SK-N-SH (cell line): ENCODE results near the gene TSPAN32. TPM values are rescaled to one million over a fixed set of nuclear protein-coding genes. Genes with fewer than 3 reads are reported as not detected.
A peak's percentile ranks its signal among the peaks of the same experiment; 100 is the strongest.

Source experiments
- CTCF ChIA-PET: fragments of 300-600, 350-600 bp; formaldehyde crosslinking; extraction: SDS; loops from one replicate; lab custom pipeline; 2021; lab: Yijun Ruan, JAX
- POLR2A ChIA-PET: fragments of 350-600 bp; sonication (Branson Sonifier 250); formaldehyde crosslinking; extraction: SDS; loops from one replicate; lab custom pipeline; 2020; ENCODE audit warnings: antibody characterized with exemption, inconsistent platforms; lab: Yijun Ruan, JAX
- DNase-seq: peaks from one replicate; pipeline ENCODE4 v3.0.0; 2012
- H2AFZ ChIP-seq: fragments of 200-600 bp; sonication (generic); 2 replicates; pipeline ENCODE4 v1.8.1; 2016; ENCODE audit warnings: antibody characterized with exemption, mild to moderate bottlenecking, low read depth
- H3F3A ChIP-seq: fragments of 200-600 bp; sonication (generic); replicated peaks from 2 replicates; pipeline ENCODE3; 2016; ENCODE audit warnings: antibody characterized with exemption, mild to moderate bottlenecking; ENCODE audit not compliant: insufficient read depth
- H3K27ac ChIP-seq, 2 experiments: fragments of 200-500 bp in 1 of 2; fragments of 200-600 bp in 1 of 2; sonication (Bioruptor generic) in 1 of 2; sonication (generic), shearing (Covaris generic) in 1 of 2; 2 replicates each; pipeline versions ENCODE4 v1.5.1 to v1.6.1; 2014 to 2016; ENCODE audit warnings: low read depth in 2 of 2, inconsistent platforms in 1 of 2, low read length in 1 of 2, mild to moderate bottlenecking in 1 of 2, mixed read lengths in 1 of 2
- H3K27me3 ChIP-seq: fragments of 200-600 bp; sonication (generic), shearing (Covaris generic); 2 replicates; pipeline ENCODE4 v1.6.1; 2016; ENCODE audit warnings: mixed run types; ENCODE audit not compliant: insufficient read depth
- H3K36me3 ChIP-seq, 2 experiments: fragments of 200-500 bp in 1 of 2; fragments of 200-600 bp in 1 of 2; sonication (Bioruptor generic) in 1 of 2; sonication (generic) in 1 of 2; replicated peaks in 1 of 2; 2 replicates each; pipeline versions ENCODE3 to v1.5.1; 2014 to 2016; ENCODE audit warnings: low read length in 1 of 2, mild to moderate bottlenecking in 1 of 2; ENCODE audit not compliant: insufficient read depth in 2 of 2, control insufficient read depth in 1 of 2
- H3K4me1 ChIP-seq, 2 experiments: fragments of 200-500 bp in 1 of 2; fragments of 200-600 bp in 1 of 2; sonication (Bioruptor generic) in 1 of 2; sonication (generic), shearing (Covaris generic) in 1 of 2; 2 replicates each; pipeline versions ENCODE4 v1.5.1 to v1.6.1; 2014 to 2016; ENCODE audit warnings: low read depth in 1 of 2, low read length in 1 of 2, mixed run types in 1 of 2; ENCODE audit not compliant: insufficient read depth in 2 of 2, control insufficient read depth in 1 of 2
- H3K4me2 ChIP-seq: fragments of 200-600 bp; sonication (generic), shearing (Covaris generic); 2 replicates; pipeline ENCODE4 v1.6.1; 2017; ENCODE audit warnings: mixed run types
- H3K4me3 ChIP-seq, 2 experiments: fragments of 200-500 bp in 1 of 2; fragments of 200-600 bp in 1 of 2; sonication (Bioruptor generic) in 1 of 2; sonication (generic), shearing (Covaris generic) in 1 of 2; 2 replicates each; pipeline versions ENCODE4 v1.5.1 to v1.8.1; 2014 to 2016; ENCODE audit warnings: low read depth in 2 of 2, inconsistent platforms in 1 of 2, low read length in 1 of 2, mild to moderate bottlenecking in 1 of 2, mixed read lengths in 1 of 2, moderate library complexity in 1 of 2
- H3K79me2 ChIP-seq: fragments of 200-600 bp; sonication (generic); 2 replicates; pipeline ENCODE4 v1.8.1; 2017; ENCODE audit warnings: mild to moderate bottlenecking; ENCODE audit not compliant: insufficient read depth
- H3K9ac ChIP-seq: fragments of 200-600 bp; sonication (generic); 2 replicates; pipeline ENCODE4 v1.6.1; 2017; ENCODE audit warnings: mixed run types
- H3K9me2 ChIP-seq: fragments of 200-600 bp; sonication (generic); 2 replicates; pipeline ENCODE4 v1.6.1; 2017; ENCODE audit warnings: mixed run types
- H3K9me3 ChIP-seq: fragments of 200-600 bp; sonication (generic); 2 replicates; pipeline ENCODE4 v1.6.1; 2017; ENCODE audit warnings: mixed run types, mild to moderate bottlenecking, moderate library complexity
- H4K20me1 ChIP-seq: fragments of 200-600 bp; sonication (generic); 2 replicates; pipeline ENCODE4 v1.6.1; 2017; ENCODE audit warnings: mild to moderate bottlenecking, mixed run types; ENCODE audit not compliant: insufficient read depth
- CHD2 ChIP-seq: fragments of 150-350 bp; IDR thresholded peaks from 2 replicates; pipeline ENCODE4 v1.6.1; 2018; ENCODE audit warnings: low read length; ENCODE audit not compliant: partially characterized antibody
- FOXJ3 ChIP-seq: sonication (generic); formaldehyde crosslinking; IDR thresholded peaks from 2 replicates; pipeline ENCODE4 v1.5.1; 2020; ENCODE audit warnings: mild to moderate bottlenecking, missing genetic modification reagents
- GATA2 ChIP-seq: sonication (generic); formaldehyde crosslinking; IDR thresholded peaks from 2 replicates; pipeline ENCODE4 v1.5.0; 2020; ENCODE audit warnings: mild to moderate bottlenecking, missing genetic modification reagents
- MXI1 ChIP-seq: IDR thresholded peaks from 2 replicates; pipeline ENCODE4 v1.6.1; 2012; ENCODE audit warnings: mild to moderate bottlenecking, low read depth, low read length, improper control_type of control experiment
- NFIC ChIP-seq: IDR thresholded peaks from 2 replicates; pipeline ENCODE4 v1.4.0; 2012; ENCODE audit warnings: borderline replicate concordance
- POLR2AphosphoS5 ChIP-seq: IDR thresholded peaks from 2 replicates; pipeline ENCODE4 v1.6.1; 2012; ENCODE audit warnings: low read depth, low read length
- RAD21 ChIP-seq: IDR thresholded peaks from 2 replicates; pipeline ENCODE4 v1.6.1; 2012; ENCODE audit warnings: mild to moderate bottlenecking, low read length
- RCOR1 ChIP-seq: fragments of 150-350 bp; IDR thresholded peaks from 2 replicates; pipeline ENCODE4 v1.6.1; 2017; ENCODE audit warnings: antibody characterized with exemption, low read length
- RXRA ChIP-seq: IDR thresholded peaks from 2 replicates; pipeline ENCODE4 v1.4.0; 2012; ENCODE audit warnings: low read depth, mild to moderate bottlenecking, borderline replicate concordance
- SIN3A ChIP-seq: IDR thresholded peaks from 2 replicates; pipeline ENCODE4 v1.6.1; 2012; ENCODE audit warnings: low read depth, mild to moderate bottlenecking, low read length, moderate library complexity, borderline replicate concordance
- SMC3 ChIP-seq: IDR thresholded peaks from 2 replicates; pipeline ENCODE4 v1.6.1; 2012; ENCODE audit warnings: low read depth, low read length, improper control_type of control experiment
- TAF1 ChIP-seq: IDR thresholded peaks from 2 replicates; pipeline ENCODE4 v1.6.1; 2012; ENCODE audit warnings: low read depth, mild to moderate bottlenecking, low read length, moderate library complexity, borderline replicate concordance
- YY1 ChIP-seq: IDR thresholded peaks from 2 replicates; pipeline ENCODE4 v1.4.0; 2012; ENCODE audit warnings: low read depth, mild to moderate bottlenecking
- WGBS: methylation state at CpG from one replicate; pipeline ENCODE4 v1.1.6; 2017; ENCODE audit warnings: low lambda C conversion rate; 5-methylcytosine and 5-hydroxymethylcytosine counted together
- polyA plus RNA-seq, 3 experiments: library from polyadenylated mRNA; depleted of rRNA; stranded (reverse); fragments of >200 nt; gene quantifications; 2 replicates each; pipeline ENCODE4 v1.2.3, GENCODE V29; 2012
- TF ChIP-seq, protein P1 (sequence below): IDR thresholded peaks from 2 replicates; pipeline ENCODE4 v1.4.0; 2012; ENCODE audit warnings: low read depth, borderline replicate concordance
- TF ChIP-seq, protein P2 (sequence below): IDR thresholded peaks from 2 replicates; pipeline ENCODE4; 2012
- TF ChIP-seq, protein P3 (sequence below): fragments of 150-350 bp; IDR thresholded peaks from 2 replicates; pipeline ENCODE4 v1.6.1; 2017; ENCODE audit warnings: antibody characterized with exemption, low read length, low read depth, borderline replicate concordance
- TF ChIP-seq, protein P4 (sequence below): IDR thresholded peaks from 2 replicates; pipeline ENCODE4 v1.4.0; 2012; ENCODE audit warnings: low read depth

The TSPAN32 gene
- polyA plus RNA-seq, 1 of the 3 experiments (the other 2 are of a cell fraction): 0.12 TPM

- CTCF ChIA-PET: interaction anchor here (0.7 to 2.2 kb wide), 5 partner anchors 22 to 150 kb away, joined by 3 to 8 read pairs (median 4); partner anchors contain the start of genes C11orf21 and TSPAN32
- no peak overlapping the region for H3K9ac ChIP-seq
- H3K9me3 ChIP-seq: no peaks in the 10 kb centered on the region
- H3K4me3 ChIP-seq: no peak overlapping the region
- no peak overlapping the region for H3K4me2 ChIP-seq
- no peak overlapping the region for H2AFZ ChIP-seq
- H3K4me1 ChIP-seq: no peaks in the 10 kb centered on the region
- TF ChIP-seq, protein P1, sequence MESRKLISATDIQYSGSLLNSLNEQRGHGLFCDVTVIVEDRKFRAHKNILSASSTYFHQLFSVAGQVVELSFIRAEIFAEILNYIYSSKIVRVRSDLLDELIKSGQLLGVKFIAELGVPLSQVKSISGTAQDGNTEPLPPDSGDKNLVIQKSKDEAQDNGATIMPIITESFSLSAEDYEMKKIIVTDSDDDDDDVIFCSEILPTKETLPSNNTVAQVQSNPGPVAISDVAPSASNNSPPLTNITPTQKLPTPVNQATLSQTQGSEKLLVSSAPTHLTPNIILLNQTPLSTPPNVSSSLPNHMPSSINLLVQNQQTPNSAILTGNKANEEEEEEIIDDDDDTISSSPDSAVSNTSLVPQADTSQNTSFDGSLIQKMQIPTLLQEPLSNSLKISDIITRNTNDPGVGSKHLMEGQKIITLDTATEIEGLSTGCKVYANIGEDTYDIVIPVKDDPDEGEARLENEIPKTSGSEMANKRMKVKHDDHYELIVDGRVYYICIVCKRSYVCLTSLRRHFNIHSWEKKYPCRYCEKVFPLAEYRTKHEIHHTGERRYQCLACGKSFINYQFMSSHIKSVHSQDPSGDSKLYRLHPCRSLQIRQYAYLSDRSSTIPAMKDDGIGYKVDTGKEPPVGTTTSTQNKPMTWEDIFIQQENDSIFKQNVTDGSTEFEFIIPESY: no peak
- TF ChIP-seq RCOR1 (no peak), POLR2AphosphoS5 (no peak), CHD2 (no peak), GATA2 (no peak), RXRA (no peak), FOXJ3 (CRISPR knock-in tag) (no peak), SIN3A (no peak), MXI1 (no peak), RAD21 (peak; percentile 13; the same call in 1 of the 2 replicates), TAF1 (no peak), NFIC (no peak), YY1 (no peak), SMC3 (peak; percentile 10; the same call in 1 of the 2 replicates)
- TF ChIP-seq, protein P2, sequence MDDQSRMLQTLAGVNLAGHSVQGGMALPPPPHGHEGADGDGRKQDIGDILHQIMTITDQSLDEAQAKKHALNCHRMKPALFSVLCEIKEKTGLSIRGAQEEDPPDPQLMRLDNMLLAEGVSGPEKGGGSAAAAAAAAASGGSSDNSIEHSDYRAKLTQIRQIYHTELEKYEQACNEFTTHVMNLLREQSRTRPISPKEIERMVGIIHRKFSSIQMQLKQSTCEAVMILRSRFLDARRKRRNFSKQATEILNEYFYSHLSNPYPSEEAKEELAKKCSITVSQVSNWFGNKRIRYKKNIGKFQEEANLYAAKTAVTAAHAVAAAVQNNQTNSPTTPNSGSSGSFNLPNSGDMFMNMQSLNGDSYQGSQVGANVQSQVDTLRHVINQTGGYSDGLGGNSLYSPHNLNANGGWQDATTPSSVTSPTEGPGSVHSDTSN: no peak
- TF ChIP-seq, protein P3, sequence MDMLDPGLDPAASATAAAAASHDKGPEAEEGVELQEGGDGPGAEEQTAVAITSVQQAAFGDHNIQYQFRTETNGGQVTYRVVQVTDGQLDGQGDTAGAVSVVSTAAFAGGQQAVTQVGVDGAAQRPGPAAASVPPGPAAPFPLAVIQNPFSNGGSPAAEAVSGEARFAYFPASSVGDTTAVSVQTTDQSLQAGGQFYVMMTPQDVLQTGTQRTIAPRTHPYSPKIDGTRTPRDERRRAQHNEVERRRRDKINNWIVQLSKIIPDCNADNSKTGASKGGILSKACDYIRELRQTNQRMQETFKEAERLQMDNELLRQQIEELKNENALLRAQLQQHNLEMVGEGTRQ: no peak
- TF ChIP-seq, protein P4, sequence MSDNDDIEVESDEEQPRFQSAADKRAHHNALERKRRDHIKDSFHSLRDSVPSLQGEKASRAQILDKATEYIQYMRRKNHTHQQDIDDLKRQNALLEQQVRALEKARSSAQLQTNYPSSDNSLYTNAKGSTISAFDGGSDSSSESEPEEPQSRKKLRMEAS: 0 out of 2 replicates have a peak, but pooled peaks have one; percentile 27
- DNase-seq: peak; percentile 82
- 10% methylated on average over 4 of the region's 104 CpGs for WGBS
- no peaks in the 10 kb centered on the region for H3F3A ChIP-seq
- no peaks in the 10 kb centered on the region for H3K9me2 ChIP-seq
- POLR2A ChIA-PET: no interaction called here
- H3K79me2 ChIP-seq: no peaks in the 10 kb centered on the region
- H3K36me3 ChIP-seq: no peaks in the 10 kb centered on the region
- peaks cover 29% of the 10 kb centered on the region for H3K27me3 ChIP-seq
- H4K20me1 ChIP-seq: no peaks in the 10 kb centered on the region
- H3K27ac ChIP-seq: no peak overlapping the region
These were observed 32.1 kb upstream of the TSPAN32 start for GRCh38 chr11:2269601-2270321.
